Tibial artery (tissue), 4 donors: ENCODE data around the gene CORO1A.
"Not testable (repeated sequence)": the region's sequence is repeated elsewhere in the genome, so short reads cannot be mapped to it uniquely, and the experiment has no call there.

Experiments
- DNase-seq, 2 donors: peaks; one replicate each; pipeline ENCODE4 v3.0.0-alpha.2; 2019
- H3K27ac ChIP-seq, 2 donors: fragments of 200-600 bp; sonication (generic) in 1 of 2; 1 replicate in 1 of 2; 2 replicates in 1 of 2; pipeline ENCODE4 v1.5.1; 2018 to 2019; ENCODE audit warnings: mild to moderate bottlenecking in 1 of 2
- H3K27me3 ChIP-seq, 2 donors: fragments of 200-600 bp; sonication (generic) in 1 of 2; one replicate each; pipeline versions ENCODE4 v1.5.1 to v1.6.0; 2016 to 2019
- H3K36me3 ChIP-seq, 3 donors: fragments of 200-600 bp; sonication (generic) in 2 of 3; one replicate each; pipeline ENCODE4 v1.5.1; 2016 to 2019; ENCODE audit warnings: mild to moderate bottlenecking in 2 of 3
- H3K4me1 ChIP-seq, 4 donors: fragments of 200-600 bp; sonication (generic) in 2 of 4; 1 replicate in 3 of 4; 2 replicates in 1 of 4; pipeline ENCODE4 v1.5.1; 2016 to 2019
- H3K4me3 ChIP-seq, 2 donors: fragments of 200-600 bp; sonication (generic) in 1 of 2; 1 replicate in 1 of 2; 2 replicates in 1 of 2; pipeline ENCODE4 v1.5.1; 2018 to 2019; ENCODE audit warnings: mild to moderate bottlenecking in 2 of 2
- H3K9me3 ChIP-seq, 3 donors: fragments of 200-600 bp; sonication (generic) in 1 of 3; one replicate each; pipeline ENCODE4 v1.5.1; 2016 to 2019
- intact Hi-C: fragments of 100-400 bp; cut with DNase I; formaldehyde crosslinking; loops from one replicate; pipeline ENCODE4 v1.15.0; 2023; ENCODE audit warnings: low total_unique reads

CORO1A gene

DNA sequence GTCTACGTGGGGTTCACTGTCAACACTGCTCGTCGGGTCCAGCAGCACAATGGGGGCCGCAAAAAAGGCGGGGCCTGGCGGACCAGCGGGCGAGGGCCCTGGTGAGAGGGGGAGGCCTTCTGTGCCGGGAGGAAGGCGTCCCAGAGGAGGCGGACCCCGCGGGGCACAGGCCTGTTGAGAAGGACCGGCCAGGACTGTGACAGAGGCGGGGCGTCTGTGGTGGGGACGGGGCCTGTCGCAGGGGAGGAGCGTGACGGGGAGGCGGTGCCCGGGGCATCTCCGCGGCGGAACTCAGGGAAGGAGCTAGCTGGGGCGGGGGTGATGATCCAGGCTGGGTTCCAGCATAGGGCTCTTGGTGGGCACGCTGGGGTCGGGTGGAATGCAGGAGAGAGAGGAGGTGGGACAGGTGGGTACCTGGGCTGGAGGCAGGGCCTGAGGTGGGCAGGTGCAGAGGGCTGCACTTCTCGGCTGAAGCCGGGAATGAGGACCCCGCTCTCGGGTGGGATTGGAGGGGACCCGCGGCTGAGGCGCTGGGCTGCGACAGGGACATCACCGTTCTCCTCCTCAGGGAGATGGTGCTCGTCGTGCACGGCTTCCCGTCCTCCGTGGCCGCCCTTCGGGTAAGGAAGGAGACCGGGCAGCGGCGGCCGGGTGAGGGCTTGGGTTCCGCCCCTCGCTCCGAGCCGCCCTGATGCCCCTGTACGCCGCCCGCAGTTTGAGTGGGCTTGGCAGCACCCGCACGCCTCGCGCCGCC, 10.9 kb downstream of the CORO1A start:
- DNase-seq = peak in 1 of 2 donors; percentile 69
- intact Hi-C loops, H3K36me3 ChIP-seq, H3K4me1 ChIP-seq, H3K27me3 ChIP-seq, H3K9me3 ChIP-seq: not testable (repeated sequence)
- peak overlapping the region; percentile 51 to 52 for H3K4me3 ChIP-seq
- H3K27ac ChIP-seq = peak overlapping the region in 1 of 2 donors; percentile 60

DNA sequence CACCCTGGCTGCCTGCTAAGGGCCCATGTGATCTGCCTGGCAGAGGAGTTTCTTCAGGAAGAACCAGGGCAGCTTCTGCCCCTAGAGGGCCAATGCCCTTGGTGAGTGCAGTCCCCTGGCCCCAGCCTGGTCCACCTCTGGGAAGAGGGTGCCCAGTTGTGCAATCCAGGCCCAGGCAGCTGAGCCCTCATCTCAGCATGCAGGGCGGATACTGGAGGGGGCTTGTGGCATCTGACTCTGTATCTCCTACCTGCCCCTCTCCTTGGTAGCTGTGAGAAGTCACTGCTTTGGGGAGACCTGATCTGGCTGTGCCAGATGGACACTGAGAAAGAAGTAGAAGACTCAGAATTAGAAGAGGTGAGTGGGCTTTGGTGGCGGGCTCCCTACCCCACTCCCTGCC, 13.6 kb downstream of the CORO1A start:
- intact Hi-C loops, H3K36me3 ChIP-seq, H3K9me3 ChIP-seq, H3K4me3 ChIP-seq, H3K27me3 ChIP-seq, H3K4me1 ChIP-seq, H3K27ac ChIP-seq: not testable (repeated sequence)
- peak in 1 of 2 donors; percentile 16 for DNase-seq

DNA sequence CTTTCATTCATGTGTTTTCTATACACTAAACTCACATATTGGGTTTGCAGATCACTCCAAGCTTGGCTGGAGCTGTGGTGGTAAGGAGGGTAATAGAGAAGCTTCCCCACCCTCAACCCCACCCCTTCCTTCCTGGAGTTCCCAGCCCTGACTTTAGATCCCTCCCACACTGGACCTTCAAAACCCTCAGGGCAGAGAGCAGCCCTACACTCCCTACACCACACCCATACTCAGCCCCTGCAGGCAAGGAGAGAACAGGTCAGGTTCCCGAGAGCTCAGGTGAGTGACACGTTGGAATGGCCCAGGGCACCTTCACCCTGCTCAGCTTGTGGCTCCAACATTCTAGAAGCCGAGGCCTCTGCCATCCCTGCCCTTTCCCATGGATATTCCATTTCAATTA, 15.6 kb downstream of the CORO1A start, which contains the start of gene SULT1A3:
SULT1A3 (plus strand) TSS at position 207 of the 400 bp plus-strand sequence. CDS start 1,474 bp downstream, outside the sequence.
- H3K27ac ChIP-seq, intact Hi-C loops, H3K36me3 ChIP-seq, H3K9me3 ChIP-seq, H3K4me3 ChIP-seq, H3K27me3 ChIP-seq, DNase-seq, H3K4me1 ChIP-seq: not testable (repeated sequence)

DNA sequence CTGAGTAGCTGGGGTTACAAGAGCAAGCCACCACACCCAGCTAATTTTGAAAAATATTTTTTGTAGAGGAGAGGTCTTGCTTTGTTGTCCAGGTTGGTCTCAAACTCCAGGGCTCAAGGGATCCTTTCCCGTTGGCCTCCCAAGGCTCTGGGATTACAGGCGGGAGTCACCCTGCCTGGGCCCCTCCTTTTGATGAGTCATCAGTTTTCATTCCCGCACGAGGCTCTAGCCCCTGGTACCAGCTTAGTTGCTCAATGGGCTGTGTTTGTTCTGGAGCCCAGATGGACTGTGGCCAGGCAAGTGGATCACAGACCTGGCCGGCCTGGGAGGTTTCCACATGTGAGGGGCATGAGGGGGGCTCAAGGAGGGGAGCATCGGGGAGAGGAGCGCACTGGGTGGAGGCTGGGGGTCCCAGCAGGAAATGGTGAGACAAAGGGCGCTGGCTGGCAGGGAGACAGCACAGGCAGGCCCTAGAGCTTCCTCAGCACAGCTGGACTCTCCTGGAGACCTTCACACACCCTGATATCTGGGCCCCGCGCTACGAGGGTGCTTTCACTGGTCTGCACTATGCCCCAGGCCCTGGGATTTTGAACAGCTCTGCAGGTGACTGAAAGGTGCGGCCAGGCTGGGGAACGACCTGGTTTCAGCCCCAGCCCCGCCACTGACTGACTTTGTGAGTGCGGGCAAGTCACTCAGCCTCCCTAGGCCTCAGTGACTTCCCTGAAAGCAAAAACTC, 16.4 kb downstream of the CORO1A start:
- H3K27ac ChIP-seq, H3K36me3 ChIP-seq, H3K4me1 ChIP-seq, H3K27me3 ChIP-seq, intact Hi-C loops, H3K4me3 ChIP-seq, H3K9me3 ChIP-seq, DNase-seq: not testable (repeated sequence)

- H3K36me3 ChIP-seq, intact Hi-C loops, H3K4me1 ChIP-seq, H3K27me3 ChIP-seq, H3K9me3 ChIP-seq: not testable (repeated sequence)
- Histone ChIP-seq H3K4me3 (peak overlapping the region; percentile 48 to 55), H3K27ac (peak overlapping the region in 1 of 2 donors; percentile 36)
- DNase-seq = peak in 1 of 2 donors; percentile 68
Measured at GRCh38 chr16:30205541-30206236, 22.3 kb downstream of the CORO1A start.

- H3K9me3 ChIP-seq, DNase-seq, intact Hi-C loops, H3K4me1 ChIP-seq, H3K27me3 ChIP-seq, H3K36me3 ChIP-seq: not testable (repeated sequence)
- Histone ChIP-seq H3K4me3 (peak overlapping the region; percentile 48 to 55), H3K27ac (peak overlapping the region in 1 of 2 donors; percentile 36)
Measured at GRCh38 chr16:30206252-30206651, 22.9 kb downstream of the CORO1A start.

GRCh38 chr16:30207063-30207704, 23.8 kb downstream of the CORO1A start:
- H3K27me3 ChIP-seq, intact Hi-C loops, H3K36me3 ChIP-seq, H3K4me1 ChIP-seq, H3K27ac ChIP-seq, H3K4me3 ChIP-seq, H3K9me3 ChIP-seq: not testable (repeated sequence)
- peak; percentile 21 to 68 for DNase-seq

- H3K4me1 ChIP-seq, H3K27ac ChIP-seq, intact Hi-C loops: not testable (repeated sequence)
Measured at GRCh38 chr16:30209032-30209431, 25.6 kb downstream of the CORO1A start.

DNA sequence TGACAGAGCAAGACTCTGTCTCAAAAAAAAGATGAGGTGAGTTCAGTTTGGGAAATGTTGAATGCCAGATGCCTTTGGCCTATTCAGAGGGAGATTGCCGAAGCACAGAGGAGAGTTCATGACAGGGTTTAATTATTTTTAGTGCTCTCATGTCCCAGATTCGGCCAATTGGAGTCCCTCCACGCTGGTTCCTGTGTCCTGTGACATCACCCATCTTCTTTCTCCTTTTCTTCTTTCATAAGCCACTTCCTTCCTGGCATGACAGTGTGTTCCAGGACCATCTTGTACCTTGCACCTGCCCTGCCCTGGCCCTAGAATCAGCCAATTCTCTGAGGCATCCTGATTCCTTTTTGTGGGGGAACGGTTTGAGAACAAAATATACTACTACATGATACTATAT, 28.0 kb downstream of the CORO1A start:
- H3K27ac ChIP-seq, H3K4me1 ChIP-seq, DNase-seq, intact Hi-C loops, H3K4me3 ChIP-seq, H3K36me3 ChIP-seq, H3K27me3 ChIP-seq, H3K9me3 ChIP-seq: not testable (repeated sequence)

More at GRCh38 chr16:30209032-30209431, 25.6 kb downstream of the CORO1A start:
- H3K9me3 ChIP-seq, H3K27me3 ChIP-seq, H3K4me3 ChIP-seq, H3K36me3 ChIP-seq: not testable (repeated sequence)
- peak in 1 of 2 donors; percentile 67 for DNase-seq

DNA sequence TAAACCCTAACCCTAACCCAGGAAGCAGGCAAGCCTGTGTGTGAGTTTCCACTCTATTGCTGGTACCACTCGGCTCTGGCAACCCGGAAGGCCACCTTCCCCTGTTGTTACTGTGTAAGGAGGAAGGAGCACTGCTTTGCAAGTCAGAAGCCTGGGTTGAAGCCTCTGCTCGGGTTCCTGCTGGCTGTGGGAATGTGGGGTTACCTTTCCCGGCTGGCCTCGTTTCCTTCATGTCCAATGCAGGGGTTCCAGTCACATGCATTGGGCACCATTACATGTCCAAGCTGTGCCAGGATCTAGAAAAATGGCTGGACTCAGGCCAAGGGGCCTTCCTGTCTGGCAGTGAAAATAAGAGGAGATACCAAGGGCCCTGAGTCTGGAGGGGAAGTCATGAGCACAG, 33.7 kb downstream of the CORO1A start:
- H3K9me3 ChIP-seq, H3K36me3 ChIP-seq, intact Hi-C loops, H3K27me3 ChIP-seq, H3K4me1 ChIP-seq, H3K4me3 ChIP-seq, H3K27ac ChIP-seq: not testable (repeated sequence)
- peak in 1 of 2 donors; percentile 47 for DNase-seq
